Stimulated activated CD4-positive, alpha-beta T cell treated with anti-CD3 and anti-CD28 coated beads, Interleukin-1b, Interleukin-23, amount 100 ng/mL, for 24 hours (primary cell): ENCODE results near the gene TMCO4.

ENCODE experiments used
- DNase-seq, 4 experiments: peaks; one replicate each; pipeline ENCODE4 v3.0.0-alpha.2; 2020; ENCODE audit warnings: low read depth in 4 of 4, low spot score in 1 of 4

The TMCO4 gene

GRCh38 chr1:19776933-19777332 is 22.8 kb downstream of the TMCO4 start:
- DNase-seq: no peak

DNA sequence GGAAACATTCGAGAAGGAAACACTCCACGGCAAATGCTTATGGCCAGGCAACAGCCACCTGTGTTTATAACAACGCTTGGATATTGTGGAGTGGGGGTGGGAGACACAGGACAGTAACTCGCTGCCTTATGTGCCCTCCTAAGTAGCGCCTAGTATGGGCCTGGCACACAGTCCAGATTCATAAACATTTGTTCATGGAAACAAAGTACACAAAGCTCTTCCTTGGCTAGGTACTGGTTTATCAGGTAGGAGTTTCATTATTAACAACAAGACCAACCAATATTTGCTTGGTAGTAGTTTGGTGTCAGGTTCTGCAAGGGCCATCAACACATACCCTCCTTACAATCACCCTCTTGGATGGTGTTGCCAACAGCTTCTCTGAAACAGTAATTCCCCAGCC is 23.4 kb downstream of the TMCO4 start:
- no peak for DNase-seq

GRCh38 chr1:19775831-19776230 is 23.9 kb downstream of the TMCO4 start:
- DNase-seq: no peak

DNA sequence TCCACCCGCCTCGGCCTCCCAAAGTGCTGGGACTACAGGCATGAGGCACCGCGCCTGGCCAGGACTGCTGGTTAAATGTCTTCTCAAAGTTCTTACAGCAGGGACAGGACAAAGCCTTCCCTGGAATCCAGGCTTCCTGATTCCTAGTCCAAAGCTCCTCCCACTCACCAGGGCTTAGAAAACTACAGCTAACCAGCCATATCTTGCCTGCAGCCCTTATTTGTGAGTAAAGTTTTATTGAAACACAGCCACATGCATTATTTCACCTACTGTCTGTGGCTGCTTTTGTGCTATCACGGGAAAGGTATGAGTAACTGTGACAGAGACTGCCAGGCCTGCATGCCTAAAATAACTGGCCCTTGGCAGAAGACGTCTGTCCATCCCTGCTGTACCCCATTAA is 24.4 kb downstream of the TMCO4 start:
- no peak for DNase-seq

GRCh38 chr1:19774180-19774785 is 25.4 kb downstream of the TMCO4 start:
- no peak for DNase-seq

GRCh38 chr1:19773485-19773884 is 26.2 kb downstream of the TMCO4 start:
- DNase-seq: no peak

GRCh38 chr1:19772053-19772452 is 27.7 kb downstream of the TMCO4 start:
- DNase-seq: no peak

DNA sequence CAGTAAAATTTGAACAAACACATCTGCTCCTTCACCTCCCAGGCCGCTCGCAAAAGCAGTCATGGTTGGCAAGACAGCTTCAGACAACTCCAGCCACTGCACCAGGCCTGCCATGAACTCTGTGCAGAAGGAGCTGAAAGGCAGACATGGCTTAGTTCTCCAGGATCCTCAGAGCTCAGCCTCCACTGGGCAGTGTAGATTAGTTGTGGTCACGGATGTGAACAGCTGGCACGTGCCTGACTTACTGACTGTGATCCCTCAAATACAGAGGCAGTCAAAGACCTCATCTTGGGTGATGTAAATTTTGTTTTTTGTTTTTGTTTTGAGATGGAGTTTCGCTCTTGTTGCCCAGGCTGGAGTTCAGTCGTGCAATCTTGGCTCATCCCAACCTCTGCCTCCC is 28.4 kb downstream of the TMCO4 start:
- no peak for DNase-seq

GRCh38 chr1:19770436-19771190 is 29.1 kb downstream of the TMCO4 start:
- DNase-seq: no peak

DNA sequence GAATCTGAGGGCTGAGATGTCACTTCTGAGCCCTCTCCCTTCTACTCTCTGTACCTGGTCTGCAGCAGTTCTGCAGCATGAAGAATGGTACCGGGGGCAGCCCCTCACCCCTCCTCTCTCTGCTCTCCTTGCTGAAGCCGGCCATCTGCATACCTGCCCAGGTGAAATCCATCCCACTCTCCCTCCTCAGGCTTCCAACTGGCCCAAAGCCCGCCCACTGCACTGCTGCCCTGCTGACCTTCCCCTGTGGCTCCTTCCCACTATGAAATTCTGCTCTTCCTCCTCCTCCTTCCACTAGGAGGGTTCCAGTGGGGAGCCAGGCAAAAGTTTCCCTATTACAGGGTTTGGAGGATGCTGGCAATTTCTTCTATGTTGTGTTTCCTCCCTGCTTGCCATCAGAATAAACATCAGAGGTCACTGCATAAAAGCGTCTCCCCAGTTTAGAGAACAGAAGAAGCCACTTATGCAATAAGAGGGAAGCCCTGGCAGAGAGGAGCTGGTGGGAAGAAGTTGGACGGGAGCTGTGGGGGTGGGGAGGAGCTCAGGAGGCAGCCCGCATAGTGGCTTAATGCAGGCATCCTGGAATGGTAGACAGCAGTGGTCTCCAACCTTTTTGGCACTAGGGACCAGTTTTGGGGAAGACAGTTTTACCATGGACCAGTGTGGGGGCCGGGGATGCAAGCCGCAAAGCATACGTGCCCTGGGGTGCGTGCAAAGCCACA is 30.3 kb downstream of the TMCO4 start:
- no peak for DNase-seq

DNA sequence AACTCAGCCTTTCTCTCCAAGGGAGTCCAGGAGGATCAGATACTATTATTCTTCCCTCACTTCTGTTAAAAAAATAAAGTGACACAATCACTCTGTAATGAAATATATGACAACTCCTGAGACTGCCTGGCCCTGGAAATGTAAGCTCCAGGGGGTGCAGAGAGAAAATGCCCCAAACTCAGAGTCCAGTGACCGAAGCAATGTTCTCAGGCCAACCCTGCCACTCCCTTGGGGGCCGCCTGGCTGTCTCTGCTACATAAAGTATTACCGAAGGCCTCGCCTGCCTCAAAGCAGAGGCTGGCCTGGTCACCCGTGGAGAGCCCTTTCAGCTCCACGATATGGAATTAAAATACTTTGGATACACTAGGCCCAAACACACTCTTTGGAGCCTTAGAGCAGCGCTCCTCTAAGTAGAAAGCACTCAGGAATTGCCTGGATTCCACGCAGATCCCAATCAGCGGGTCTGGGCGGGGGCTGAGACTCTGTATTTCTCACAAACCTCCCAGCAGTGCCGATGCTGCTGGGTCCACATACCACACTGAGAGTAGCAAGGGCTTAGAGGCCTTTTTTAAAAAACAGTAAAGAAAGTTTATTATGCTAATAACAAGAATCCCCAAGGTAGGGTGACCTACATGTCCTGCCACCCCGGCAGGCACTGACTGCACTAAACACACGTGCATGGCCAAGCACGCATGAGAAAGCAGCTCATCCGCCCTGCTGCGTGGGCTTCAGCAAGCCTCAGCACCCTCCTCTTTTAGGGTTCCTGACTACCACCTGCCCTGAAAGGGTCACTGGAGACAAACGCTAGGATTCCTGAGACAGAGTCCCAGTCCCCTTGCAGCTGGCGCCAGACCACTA is 31.1 kb downstream of the TMCO4 start:
- no peak for DNase-seq

- DNase-seq: peak; percentile 3 to 45 (median 6)
Observed at GRCh38 chr1:19765623-19766022, 34.1 kb downstream of the TMCO4 start.

GRCh38 chr1:19764848-19765247 is 34.9 kb downstream of the TMCO4 start:
- DNase-seq: no peak

DNA sequence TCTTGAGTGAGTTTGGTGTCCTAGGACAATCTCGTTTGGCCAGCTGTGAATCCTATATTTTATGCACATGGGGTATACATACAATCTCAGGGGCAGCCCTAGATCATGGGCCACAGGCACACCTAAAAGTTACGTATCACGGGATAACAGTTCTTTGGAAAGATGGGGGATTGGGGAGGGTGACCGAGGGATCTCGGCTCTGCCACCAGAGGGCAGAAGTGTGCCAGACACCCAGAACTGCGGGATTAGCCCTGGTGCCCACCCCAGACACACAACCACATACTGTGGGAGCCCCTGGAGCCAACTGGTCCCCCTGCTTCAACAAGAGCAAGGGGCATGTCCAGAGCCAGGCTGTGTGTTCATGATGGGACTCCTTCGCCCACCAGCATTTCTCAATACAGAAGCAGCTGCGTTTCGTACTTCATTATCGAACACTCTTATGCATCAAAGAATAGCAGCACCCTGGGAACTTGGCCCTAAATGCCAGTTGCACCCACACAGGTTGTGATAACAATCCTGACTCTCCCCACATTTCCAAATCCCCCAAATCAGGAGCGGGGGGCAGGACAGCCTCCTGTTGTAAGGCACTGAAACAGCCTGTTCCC is 37.4 kb downstream of the TMCO4 start:
- DNase-seq: peak; percentile 8 to 12 (median 10)

DNA sequence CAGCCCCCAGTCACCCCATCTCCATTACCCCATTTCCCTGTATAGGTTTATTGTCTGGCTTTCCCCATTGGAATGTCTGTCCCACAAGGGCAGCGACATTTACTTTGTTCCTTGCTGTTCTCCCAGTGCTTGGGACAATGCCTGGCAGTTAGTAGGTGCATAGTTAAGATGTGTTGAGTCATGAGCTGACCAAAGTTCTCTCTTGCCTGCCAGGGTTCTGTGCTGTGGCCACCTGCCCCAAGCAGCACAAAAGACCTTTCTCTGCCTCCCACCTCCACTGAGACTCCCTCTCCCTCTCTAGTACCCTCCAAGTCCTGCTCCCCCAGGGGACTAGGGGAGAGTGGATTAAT is 40.0 kb downstream of the TMCO4 start:
- DNase-seq: no peak

- no peak for DNase-seq
Observed at GRCh38 chr1:19758227-19758830, 41.4 kb downstream of the TMCO4 start.

- no peak for DNase-seq
Observed at GRCh38 chr1:19757641-19758040, 42.1 kb downstream of the TMCO4 start.

DNA sequence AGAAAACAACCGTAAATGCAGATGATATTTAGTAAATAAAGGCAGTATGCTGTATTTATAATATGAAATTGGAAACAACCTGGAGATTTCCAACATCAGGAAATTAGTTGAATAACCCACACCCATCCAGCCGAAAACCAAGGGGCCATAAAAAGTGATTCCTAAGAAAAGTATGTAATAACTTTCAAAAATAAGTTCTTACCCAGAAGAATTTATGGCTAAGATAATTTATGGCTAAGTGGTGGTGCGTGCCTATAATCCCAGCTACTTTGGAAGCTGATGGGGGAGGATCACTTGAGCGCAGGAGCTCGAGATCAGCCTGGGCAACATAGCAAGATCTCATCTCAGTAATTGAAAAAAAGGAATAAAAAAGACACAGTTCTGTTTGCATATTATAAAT is 43.2 kb downstream of the TMCO4 start:
- no peak for DNase-seq

- DNase-seq: no peak
Observed at GRCh38 chr1:19754482-19754881, 45.2 kb downstream of the TMCO4 start.

GRCh38 chr1:19752083-19752696 is 47.5 kb downstream of the TMCO4 start:
- no peak for DNase-seq
